Caco-2 (cell line): ENCODE measurements around the gene BAIAP2L2. TPM values are rescaled to one million over a fixed set of nuclear protein-coding genes. Genes with fewer than 3 reads are reported as not detected.
"Not testable (repeated sequence)": the region's sequence is repeated elsewhere in the genome, so short reads cannot be mapped to it uniquely, and the experiment has no call there.

ENCODE experiments used
- Bru-seq: library from RNA; stranded (reverse); fragments of 400-500 nt; gene quantifications from one replicate; lab custom pipeline; 2021; lab: Mats Ljungman, UMichigan
- BruChase-seq, 2 experiments: library from RNA; stranded (reverse); fragments of 400-500 nt; gene quantifications; one replicate each; lab custom pipeline; 2021; lab: Mats Ljungman, UMichigan
- BruUV-seq: library from RNA; stranded (reverse); fragments of 400-500 nt; replicated peaks from 2 replicates; lab custom pipeline; 2021; lab: Mats Ljungman, UMichigan
- CTCF ChIA-PET: fragments of 300-600 bp; sonication (Branson Sonifier 250); formaldehyde crosslinking; loops from one replicate; lab custom pipeline; 2022; ENCODE audit warnings: antibody characterized with exemption; lab: Charles Lee
- POLR2A ChIA-PET: fragments of 300-600 bp; sonication (Branson Sonifier 250); formaldehyde crosslinking; loops from one replicate; lab custom pipeline; 2022; ENCODE audit warnings: antibody characterized with exemption; lab: Charles Lee
- DNase-seq, 2 experiments: peaks; one replicate each; pipeline versions ENCODE4 v3.0.0 to v3.0.0-alpha.2; 2020 to 2022
- H3K27me3 ChIP-seq: replicated peaks from 2 replicates; pipeline ENCODE4 v1.6.0; 2011; ENCODE audit warnings: low read length; ENCODE audit not compliant: control insufficient read depth, insufficient read depth
- H3K36me3 ChIP-seq: 2 replicates; pipeline ENCODE4 v1.5.1; 2011; ENCODE audit warnings: low read length; ENCODE audit not compliant: control insufficient read depth, insufficient read depth
- H3K4me1 ChIP-seq: fragments of 250-450 bp; sonication (Bioruptor Pico); 2 replicates; pipeline ENCODE4 v1.5.1; 2020; ENCODE audit warnings: mild to moderate bottlenecking
- H3K4me3 ChIP-seq: 2 replicates; pipeline ENCODE4 v1.5.1; 2011; ENCODE audit warnings: low read depth, mild to moderate bottlenecking, control low read depth, low read length
- H3K9me3 ChIP-seq: fragments of 250-450 bp; sonication (Bioruptor Pico); 2 replicates; pipeline ENCODE4 v1.5.1; 2020; ENCODE audit warnings: mild to moderate bottlenecking, moderate library complexity
- H3K27ac Mint-ChIP-seq: one replicate; pipeline ENCODE4 v1.8.0; 2022; ENCODE audit warnings: mixed read lengths; ENCODE audit not compliant: unreplicated experiment
- H3K27me3 Mint-ChIP-seq: one replicate; pipeline ENCODE4 v1.8.0; 2022; ENCODE audit warnings: mixed read lengths; ENCODE audit not compliant: insufficient read depth, unreplicated experiment
- H3K36me3 Mint-ChIP-seq: one replicate; pipeline ENCODE4 v1.8.0; 2022; ENCODE audit warnings: mild to moderate bottlenecking, mixed read lengths; ENCODE audit not compliant: insufficient read depth, unreplicated experiment
- H3K4me1 Mint-ChIP-seq: one replicate; pipeline ENCODE4 v1.8.0; 2022; ENCODE audit warnings: low read depth, mixed read lengths; ENCODE audit not compliant: unreplicated experiment
- H3K4me3 Mint-ChIP-seq: one replicate; pipeline ENCODE4 v1.8.0; 2022; ENCODE audit warnings: mild to moderate bottlenecking, moderate library complexity, mixed read lengths; ENCODE audit not compliant: unreplicated experiment
- H3K9me3 Mint-ChIP-seq: one replicate; pipeline ENCODE4 v1.8.0; 2022; ENCODE audit warnings: mixed read lengths; ENCODE audit not compliant: unreplicated experiment
- CTCF ChIP-seq, 2 experiments: fragments of 200-600 bp in 1 of 2; IDR thresholded peaks; 1 replicate in 1 of 2; 2 replicates in 1 of 2; pipeline versions ENCODE4 v1.5.1 to v1.8.0; 2011 to 2022; ENCODE audit warnings: antibody characterized with exemption in 1 of 2, control low read depth in 1 of 2, inconsistent platforms in 1 of 2, low read depth in 1 of 2, low read length in 1 of 2, mild to moderate bottlenecking in 1 of 2, moderate library complexity in 1 of 2; ENCODE audit not compliant: insufficient read depth in 1 of 2, severe bottlenecking in 1 of 2, unreplicated experiment in 1 of 2
- intact Hi-C: fragments of 100-400 bp; cut with micrococcal nuclease; formaldehyde crosslinking; loops from one replicate; pipeline ENCODE4 v1.10.0; 2022; ENCODE audit not compliant: unreplicated experiment
- long read RNA-seq: library from polyadenylated mRNA; stranded (forward); transcript quantifications from one replicate; pipeline ENCODE4 v2.0.0, GENCODE V29; 2022
- total RNA-seq: library from RNA; stranded (reverse); gene quantifications from 2 replicates; pipeline ENCODE4 v1.2.3, GENCODE V29; 2022

Gene BAIAP2L2
- total RNA-seq, result 4.4 and 4.9 TPM in 2 replicates
- percentile 48 among the genes with signal in this experiment for Bru-seq, nascent RNA
- percentile 53 among the genes with signal in this experiment for BruChase-seq, experiment 1, labeled RNA remaining after a 2-hour chase
- BruChase-seq, experiment 2, labeled RNA remaining after a 6-hour chase, result percentile 55 among the genes with signal in this experiment
- long read RNA-seq, partial matches to known transcripts, result 2 of 30 reads
- long read RNA-seq, other reads (novel, unspliced or antisense), result 28 of 30 reads

GRCh38 chr22:38110008-38110862 lies at the start of gene BAIAP2L2:
TSS of gene BAIAP2L2 (minus strand) at chr22:38110684. CDS start at chr22:38110525, 159 bp downstream.
- TF ChIP-seq CTCF (IDR thresholded peaks at IDR 0.05; ENCODE audit: insufficient read depth in 1 of 2, low read depth in 1 of 2, low read length in 1 of 2, severe bottlenecking in 1 of 2, unreplicated experiment in 1 of 2), result no peak
- Mint-ChIP-seq H3K4me3 (peak within 1 kb of the TSS; percentile 61), H3K27ac (peak within 1 kb of the TSS; percentile 85), H3K36me3 (peaks cover 33% of the 10 kb centered on the region), H3K4me1 (peaks cover 22% of the 10 kb centered on the region), H3K9me3 (peaks cover 9% of the 10 kb centered on the region), H3K27me3 (peaks cover 3% of the 10 kb centered on the region)
- Histone ChIP-seq H3K4me1 (peaks cover 37% of the 10 kb centered on the region), H3K9me3 (no peaks in the 10 kb centered on the region), H3K27me3 (no peaks in the 10 kb centered on the region), H3K36me3 (peaks cover 2% of the 10 kb centered on the region; the same call in 1 of the 2 replicates), H3K4me3 (peak within 1 kb of the TSS; percentile 42)
- POLR2A ChIA-PET, result no interaction called here
- intact Hi-C loops, result loop anchor here (10.0 kb wide), 2 partner anchors 75 to 105 kb away; partner anchors contain the start of gene PLA2G6
- peak; percentile 61 to 73 for DNase-seq
- no TSS peak for BruUV-seq
- CTCF ChIA-PET, result interaction anchor here (0.6 to 2.0 kb wide), 2 partner anchors 58 to 1303 kb away, joined by 3 to 9 read pairs; no protein-coding TSS in a partner anchor

- Mint-ChIP-seq H3K27ac (no peak overlapping the region), H3K4me3 (no peak overlapping the region), H3K4me1 (no peaks in the 10 kb centered on the region), H3K27me3 (no peaks in the 10 kb centered on the region), H3K9me3 (no peaks in the 10 kb centered on the region), H3K36me3 (no peaks in the 10 kb centered on the region)
- CTCF ChIA-PET, result no interaction called here
- no peak for TF ChIP-seq CTCF (IDR thresholded peaks at IDR 0.05; ENCODE audit: insufficient read depth in 1 of 2, low read depth in 1 of 2, low read length in 1 of 2, severe bottlenecking in 1 of 2, unreplicated experiment in 1 of 2)
- intact Hi-C loops, result no loop called here
- H3K27me3 ChIP-seq, result no peaks in the 10 kb centered on the region
- no peak for DNase-seq
- POLR2A ChIA-PET, result no interaction called here
- BruUV-seq, result no TSS peak
- 0 out of 2 replicates have a peak, but pooled peaks cover 6% of the 10 kb centered on the region for H3K4me1 ChIP-seq
- no peaks in the 10 kb centered on the region for H3K9me3 ChIP-seq
- H3K4me3 ChIP-seq, result no peak overlapping the region
- H3K36me3 ChIP-seq, result no peaks in the 10 kb centered on the region
Measured at GRCh38 chr22:38155703-38156102, 45.2 kb upstream of the BAIAP2L2 start.

DNA sequence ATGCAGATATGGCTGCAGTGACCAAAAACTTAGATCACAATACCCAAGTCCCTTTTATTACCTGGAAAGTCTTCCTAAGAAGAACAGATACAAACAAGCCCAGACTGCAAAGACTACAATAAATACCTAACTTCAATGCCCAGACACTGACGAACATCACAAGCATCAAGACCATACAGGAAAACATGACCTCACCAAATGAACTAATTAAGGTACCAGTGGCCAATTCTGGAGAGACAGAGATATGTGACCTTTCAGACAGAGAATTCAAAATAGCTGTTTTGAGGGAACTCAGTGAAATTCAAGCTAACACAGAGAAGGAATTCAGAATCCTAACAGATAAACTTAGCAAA lies 44.1 kb upstream of the BAIAP2L2 start:
- H3K9me3 Mint-ChIP-seq, H3K4me3 ChIP-seq, H3K36me3 ChIP-seq, H3K4me1 Mint-ChIP-seq, DNase-seq, H3K4me3 Mint-ChIP-seq, BruUV-seq, H3K27ac Mint-ChIP-seq, H3K27me3 Mint-ChIP-seq, H3K36me3 Mint-ChIP-seq, H3K27me3 ChIP-seq, H3K4me1 ChIP-seq, H3K9me3 ChIP-seq, POLR2A ChIA-PET: not testable (repeated sequence)
- CTCF ChIA-PET, result interaction anchor here (0.6 kb wide), 1 partner anchor 9 kb away, joined by 3 read pairs; no protein-coding TSS in a partner anchor
- intact Hi-C loops, result loop anchor here (1.0 kb wide), 1 partner anchor 102 kb away; no protein-coding TSS in a partner anchor
